Neural progenitor cell (in vitro differentiated cells): ENCODE results near the gene SYNDIG1. TPM values are rescaled to one million over a fixed set of nuclear protein-coding genes. Genes with fewer than 3 reads are reported as not detected.

Experiments
- DNase-seq: peaks from one replicate; pipeline ENCODE4 v3.0.0-alpha.2; 2016; ENCODE audit warnings: low spot score
- H2AFZ ChIP-seq: fragments of 200-600 bp; sonication (generic); replicated peaks from 2 replicates; pipeline ENCODE4 v1.6.1; 2016; ENCODE audit warnings: antibody characterized with exemption
- H3F3A ChIP-seq: fragments of 200-600 bp; sonication (generic); 2 replicates; pipeline ENCODE4 v1.6.1; 2016; ENCODE audit warnings: antibody characterized with exemption, low read depth
- H3K27ac ChIP-seq: fragments of 200-600 bp; sonication (generic); 2 replicates; pipeline ENCODE4 v1.5.1; 2016; ENCODE audit warnings: mild to moderate bottlenecking
- H3K27me3 ChIP-seq: fragments of 200-600 bp; sonication (generic); 2 replicates; pipeline ENCODE4 v1.6.1; 2016; ENCODE audit warnings: mild to moderate bottlenecking, moderate library complexity
- H3K36me3 ChIP-seq: fragments of 200-600 bp; sonication (generic); 2 replicates; pipeline ENCODE4 v1.5.1; 2016
- H3K4me1 ChIP-seq: fragments of 200-600 bp; sonication (generic); 2 replicates; pipeline ENCODE4 v1.6.1; 2016; ENCODE audit warnings: mixed run types
- H3K4me2 ChIP-seq: fragments of 200-600 bp; sonication (generic); 2 replicates; pipeline ENCODE4 v1.6.1; 2016
- H3K4me3 ChIP-seq: fragments of 200-600 bp; sonication (generic); 2 replicates; pipeline ENCODE4 v1.5.1; 2016
- H3K79me2 ChIP-seq: fragments of 200-600 bp; sonication (generic); 2 replicates; pipeline ENCODE4 v1.6.1; 2016; ENCODE audit warnings: low read depth
- H3K9ac ChIP-seq: fragments of 200-600 bp; sonication (generic); 2 replicates; pipeline ENCODE4 v1.6.1; 2016
- H3K9me3 ChIP-seq: fragments of 200-600 bp; sonication (generic); 2 replicates; pipeline ENCODE4 v1.5.1; 2016; ENCODE audit warnings: low read depth
- H4K20me1 ChIP-seq: fragments of 200-600 bp; sonication (generic); 2 replicates; pipeline ENCODE4 v1.6.1; 2016; ENCODE audit warnings: low read depth
- H3K27ac Mint-ChIP-seq: 3 replicates; pipeline ENCODE4 v1.8.0; 2021; ENCODE audit warnings: mixed read lengths
- H3K27me3 Mint-ChIP-seq: 2 replicates; pipeline ENCODE4 v1.8.0; 2022; ENCODE audit warnings: low read depth, mild to moderate bottlenecking, inconsistent platforms, moderate library complexity, mixed read lengths; ENCODE audit not compliant: insufficient read depth
- H3K36me3 Mint-ChIP-seq: 3 replicates; pipeline ENCODE4 v1.8.0; 2021; ENCODE audit warnings: mixed read lengths
- H3K4me1 Mint-ChIP-seq: 3 replicates; pipeline ENCODE4 v1.8.0; 2021; ENCODE audit warnings: mixed read lengths
- H3K4me3 Mint-ChIP-seq: 3 replicates; pipeline ENCODE4 v1.8.0; 2021; ENCODE audit warnings: mild to moderate bottlenecking, moderate library complexity, mixed read lengths
- H3K9me3 Mint-ChIP-seq: 3 replicates; pipeline ENCODE4 v1.8.0; 2020; ENCODE audit warnings: mixed read lengths
- CTCF ChIP-seq: fragments of 200-600 bp; sonication (generic); IDR thresholded peaks from 2 replicates; pipeline ENCODE4 v1.5.1; 2017; ENCODE audit warnings: antibody characterized with exemption, mild to moderate bottlenecking
- EZH2 ChIP-seq: fragments of 200-600 bp; sonication (generic); IDR thresholded peaks from 2 replicates; pipeline ENCODE4 v1.6.1; 2017; ENCODE audit warnings: antibody characterized with exemption, mild to moderate bottlenecking, moderate library complexity
- EZH2phosphoT487 ChIP-seq: fragments of 200-600 bp; sonication (generic); IDR thresholded peaks from 2 replicates; pipeline ENCODE4 v1.6.1; 2017; ENCODE audit warnings: antibody characterized with exemption
- total RNA-seq: library from RNA; depleted of rRNA; stranded (reverse); fragments of >200 nt; gene quantifications from 2 replicates; pipeline ENCODE4 v1.2.3, GENCODE V29; 2015; ENCODE audit warnings: low replicate concordance

Gene SYNDIG1
- total RNA-seq, 1 donor from 2014 or later, result 1.0 TPM

- Histone ChIP-seq H3F3A (no peaks in the 10 kb centered on the region), H3K9me3 (no peaks in the 10 kb centered on the region), H3K4me1 (no peaks in the 10 kb centered on the region), H3K27me3 (no peaks in the 10 kb centered on the region), H2AFZ (no peak overlapping the region), H4K20me1 (no peaks in the 10 kb centered on the region), H3K4me2 (no peak overlapping the region), H3K36me3 (no peaks in the 10 kb centered on the region), H3K79me2 (no peaks in the 10 kb centered on the region), H3K27ac (no peak overlapping the region), H3K9ac (no peak overlapping the region), H3K4me3 (no peak overlapping the region)
- Mint-ChIP-seq H3K27ac (no peak overlapping the region), H3K9me3 (peaks cover 3% of the 10 kb centered on the region), H3K4me1 (peaks cover 12% of the 10 kb centered on the region), H3K27me3 (peaks cover 2% of the 10 kb centered on the region), H3K36me3 (no peaks in the 10 kb centered on the region), H3K4me3 (no peak overlapping the region)
- TF ChIP-seq EZH2phosphoT487 (no peak), EZH2 (no peak)
- DNase-seq, result no peak
These were observed 169.4 kb downstream of the SYNDIG1 start for GRCh38 chr20:24638591-24639548.

DNA sequence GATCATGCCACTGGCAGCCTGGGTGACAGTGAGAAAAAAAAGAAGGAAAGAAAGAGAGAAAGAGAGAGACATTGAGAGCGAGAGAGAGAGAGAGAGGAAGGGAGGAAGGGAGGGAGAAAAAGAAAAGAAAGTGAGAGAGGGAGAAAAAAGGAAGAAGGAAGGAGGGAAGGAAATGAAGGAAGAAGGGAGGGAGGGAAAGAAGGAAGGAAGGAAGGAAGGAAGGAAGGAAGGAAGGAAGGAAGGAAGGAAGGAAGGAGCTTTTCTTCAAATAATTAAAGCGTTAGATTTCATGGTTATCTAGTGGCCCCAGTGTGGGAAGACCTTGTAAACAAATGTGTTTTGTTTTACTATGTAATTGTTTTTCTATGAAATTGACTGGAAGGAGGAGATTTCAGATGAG, 170.8 kb downstream of the SYNDIG1 start:
- peaks cover 9% of the 10 kb centered on the region for H3K4me1 Mint-ChIP-seq
- Histone ChIP-seq H4K20me1 (no peaks in the 10 kb centered on the region), H3K9me3 (no peaks in the 10 kb centered on the region), H3K27ac (no peak overlapping the region), H3K4me3 (no peak overlapping the region), H3F3A (no peaks in the 10 kb centered on the region), H3K79me2 (no peaks in the 10 kb centered on the region), H3K9ac (no peak overlapping the region), H3K4me2 (no peak overlapping the region), H3K4me1 (no peaks in the 10 kb centered on the region), H2AFZ (no peak overlapping the region), H3K36me3 (no peaks in the 10 kb centered on the region), H3K27me3 (no peaks in the 10 kb centered on the region)
- H3K4me3 Mint-ChIP-seq, result no peak overlapping the region
- H3K27me3 Mint-ChIP-seq, result peaks cover 2% of the 10 kb centered on the region
- no peak for DNase-seq
- H3K9me3 Mint-ChIP-seq, result peaks cover 3% of the 10 kb centered on the region
- no peak overlapping the region for H3K27ac Mint-ChIP-seq
- TF ChIP-seq EZH2phosphoT487 (no peak), CTCF (no peak), EZH2 (no peak)
- H3K36me3 Mint-ChIP-seq, result no peaks in the 10 kb centered on the region

GRCh38 chr20:24640686-24641085, 171.3 kb downstream of the SYNDIG1 start:
- Histone ChIP-seq H3K36me3 (no peaks in the 10 kb centered on the region), H3K27ac (no peak overlapping the region), H3K9ac (no peak overlapping the region), H3K79me2 (no peaks in the 10 kb centered on the region), H4K20me1 (no peaks in the 10 kb centered on the region), H3K4me1 (no peaks in the 10 kb centered on the region), H3F3A (no peaks in the 10 kb centered on the region), H3K4me2 (no peak overlapping the region), H3K27me3 (no peaks in the 10 kb centered on the region), H3K9me3 (no peaks in the 10 kb centered on the region), H3K4me3 (no peak overlapping the region), H2AFZ (no peak overlapping the region)
- no peaks in the 10 kb centered on the region for H3K36me3 Mint-ChIP-seq
- H3K4me3 Mint-ChIP-seq, result no peak overlapping the region
- no peak overlapping the region for H3K27ac Mint-ChIP-seq
- H3K27me3 Mint-ChIP-seq, result peaks cover 2% of the 10 kb centered on the region
- no peak for DNase-seq
- peaks cover 8% of the 10 kb centered on the region for H3K4me1 Mint-ChIP-seq
- peaks cover 3% of the 10 kb centered on the region for H3K9me3 Mint-ChIP-seq
- TF ChIP-seq EZH2phosphoT487, result no peak
- no peak for TF ChIP-seq CTCF
- TF ChIP-seq EZH2, result no peak
